GM12878 (cell line): ENCODE results near the gene SPATA2. TPM values are rescaled to one million over a fixed set of nuclear protein-coding genes. Genes with fewer than 3 reads are reported as not detected.

Experiments
- ATAC-seq: fragments of 200-7000 bp; cut with Tn5 transposase; 3 replicates; pipeline ENCODE4 v1.9.1; 2020; ENCODE audit warnings: mild to moderate bottlenecking, moderate library complexity
- BruUV-seq: library from RNA; stranded (reverse); fragments of 400-500 nt; replicated peaks from 2 replicates; lab custom pipeline; 2021; lab: Mats Ljungman, UMichigan
- CTCF ChIA-PET: fragments of 300-600 bp; sonication (Branson Sonifier 250); formaldehyde crosslinking; extraction: SDS; loops from one replicate; lab custom pipeline; 2021; ENCODE audit warnings: inconsistent platforms; lab: Yijun Ruan, JAX
- POLR2A ChIA-PET: fragments of 350-600 bp; formaldehyde crosslinking; extraction: SDS; loops from one replicate; lab custom pipeline; 2021; ENCODE audit warnings: inconsistent platforms; lab: Charles Lee
- RAD21 ChIA-PET: fragments of 300-600 bp; sonication (Branson Sonifier 250); formaldehyde crosslinking; loops from one replicate; lab custom pipeline; 2023; ENCODE audit warnings: antibody characterized with exemption; ENCODE audit not compliant: unreplicated experiment; lab: Charles Lee
- SMC1A ChIA-PET: fragments of 300-600 bp; sonication (Branson Sonifier 250); formaldehyde crosslinking; loops from one replicate; lab custom pipeline; 2023; ENCODE audit not compliant: unreplicated experiment, uncharacterized antibody; lab: Charles Lee
- DNase-seq: peaks from one replicate; pipeline ENCODE4 v3.0.0-alpha.2; 2011; ENCODE audit warnings: low read depth, low spot score
- FAIRE-seq: peaks from 3 replicates; lab custom pipeline; 2011; peaks lifted over from hg19 to GRCh38; lab: Jason Lieb, UNC
- H2AFZ ChIP-seq: 2 replicates; pipeline ENCODE4 v1.6.0; 2011; ENCODE audit warnings: low read depth, low read length, control low read depth; ENCODE audit not compliant: control insufficient read depth
- H3K27ac ChIP-seq: 2 replicates; pipeline ENCODE4 v1.5.1; 2011; ENCODE audit warnings: control low read depth; ENCODE audit not compliant: control insufficient read depth, insufficient read depth
- H3K27me3 ChIP-seq, 2 experiments: replicated peaks in 1 of 2; 2 replicates each; pipeline versions ENCODE4 v1.6.0 to v1.6.1; 2011; ENCODE audit warnings: low read length in 1 of 2; ENCODE audit not compliant: control insufficient read depth in 2 of 2, insufficient read depth in 2 of 2
- H3K36me3 ChIP-seq, 2 experiments: 2 replicates each; pipeline ENCODE4 v1.5.1; 2011; ENCODE audit warnings: low read length in 1 of 2; ENCODE audit not compliant: control insufficient read depth in 2 of 2, insufficient read depth in 2 of 2
- H3K4me1 ChIP-seq: 2 replicates; pipeline ENCODE4 v1.6.1; 2011; ENCODE audit warnings: mild to moderate bottlenecking, low read length, moderate library complexity, mixed read lengths; ENCODE audit not compliant: control insufficient read depth, insufficient read depth
- H3K4me2 ChIP-seq: 2 replicates; pipeline ENCODE4 v1.6.0; 2011; ENCODE audit warnings: control low read depth; ENCODE audit not compliant: control insufficient read depth, insufficient read depth
- H3K4me3 ChIP-seq: fragments of 200-600 bp; sonication (generic); 2 replicates; pipeline ENCODE4 v1.5.1; 2016
- H3K79me2 ChIP-seq: 2 replicates; pipeline ENCODE4 v1.6.0; 2011; ENCODE audit warnings: low read length; ENCODE audit not compliant: control insufficient read depth, insufficient read depth
- H3K9ac ChIP-seq: 2 replicates; pipeline ENCODE4 v1.8.0; 2011; ENCODE audit warnings: low read length, control low read depth, mixed read lengths; ENCODE audit not compliant: control insufficient read depth, insufficient read depth
- H3K9me3 ChIP-seq: replicated peaks from 3 replicates; pipeline ENCODE4 v1.5.1; 2011; ENCODE audit warnings: mild to moderate bottlenecking, low read length; ENCODE audit not compliant: control insufficient read depth, insufficient read depth
- H4K20me1 ChIP-seq: 2 replicates; pipeline ENCODE4 v1.6.0; 2011; ENCODE audit not compliant: control insufficient read depth, insufficient read depth
- BHLHE40 ChIP-seq, 2 experiments: fragments of 450-650 bp in 1 of 2; IDR thresholded peaks; 2 replicates each; pipeline ENCODE4 v1.6.1; 2011 to 2017; ENCODE audit warnings: low read depth in 2 of 2, borderline replicate concordance in 1 of 2, improper control_type of control experiment in 1 of 2, low read length in 1 of 2, mild to moderate bottlenecking in 1 of 2
- CHD4 ChIP-seq: fragments of 200-600 bp; sonication (generic); IDR thresholded peaks from 2 replicates; pipeline ENCODE4 v1.6.1; 2016; ENCODE audit warnings: mild to moderate bottlenecking
- SMAD5 ChIP-seq: IDR thresholded peaks from 2 replicates; pipeline ENCODE4 v1.6.1; 2016; ENCODE audit warnings: antibody characterized with exemption, low read depth
- WGBS: methylation state at CpG from one replicate; pipeline ENCODE4 v1.1.6; 2016; ENCODE audit warnings: low lambda C conversion rate; ENCODE audit not compliant: insufficient replicate concordance, insufficient coverage; ENCODE audit errors: missing lambda C conversion rate; 5-methylcytosine and 5-hydroxymethylcytosine counted together
- in situ Hi-C: fragments of 300-500 bp; cut with MboI; formaldehyde crosslinking; loops from 9 replicates; pipeline ENCODE4 v1.14.3; 2018; ENCODE audit warnings: mixed read lengths
- intact Hi-C: fragments of 100-400 bp; cut with micrococcal nuclease; formaldehyde crosslinking; loops from one replicate; pipeline ENCODE4 v1.14.2; 2022; ENCODE audit not compliant: unreplicated experiment
- polyA plus RNA-seq, 11 experiments: library from polyadenylated mRNA; depleted of rRNA in 4 of 11; unstranded in 6 of 11; stranded (reverse) in 5 of 11; fragments of >200 nt; fragmentation: Nextera tagmentation in 4 of 11; fragmentation: Illumina TruSeq in 1 of 11; extraction: Ambion mirVana in 4 of 11; extraction: Trizol in 1 of 11; gene quantifications; 1 replicate in 1 of 11; 2 replicates in 10 of 11; pipeline versions ENCODE4 v1.2.1 to v1.2.3, GENCODE V29; 2011 to 2016; ENCODE audit warnings: inconsistent platforms in 2 of 11, missing spikeins in 2 of 11, low read depth in 1 of 11
- total RNA-seq, 4 experiments: library from RNA; depleted of rRNA in 3 of 4; stranded (reverse); fragments of >200 nt in 3 of 4; fragmentation: Illumina TruSeq in 1 of 4; extraction: Trizol in 1 of 4; gene quantifications; 2 replicates each; pipeline versions ENCODE4 v1.2.1 to v1.2.3, GENCODE V29; 2013 to 2021

SPATA2 gene
- total and polyA plus RNA-seq, 10 of the 15 experiments (the other 5 are each of a cell fraction or from before 2014, with no cell fraction given), result 0.93 to 11.7 (median 5.6) TPM

DNA sequence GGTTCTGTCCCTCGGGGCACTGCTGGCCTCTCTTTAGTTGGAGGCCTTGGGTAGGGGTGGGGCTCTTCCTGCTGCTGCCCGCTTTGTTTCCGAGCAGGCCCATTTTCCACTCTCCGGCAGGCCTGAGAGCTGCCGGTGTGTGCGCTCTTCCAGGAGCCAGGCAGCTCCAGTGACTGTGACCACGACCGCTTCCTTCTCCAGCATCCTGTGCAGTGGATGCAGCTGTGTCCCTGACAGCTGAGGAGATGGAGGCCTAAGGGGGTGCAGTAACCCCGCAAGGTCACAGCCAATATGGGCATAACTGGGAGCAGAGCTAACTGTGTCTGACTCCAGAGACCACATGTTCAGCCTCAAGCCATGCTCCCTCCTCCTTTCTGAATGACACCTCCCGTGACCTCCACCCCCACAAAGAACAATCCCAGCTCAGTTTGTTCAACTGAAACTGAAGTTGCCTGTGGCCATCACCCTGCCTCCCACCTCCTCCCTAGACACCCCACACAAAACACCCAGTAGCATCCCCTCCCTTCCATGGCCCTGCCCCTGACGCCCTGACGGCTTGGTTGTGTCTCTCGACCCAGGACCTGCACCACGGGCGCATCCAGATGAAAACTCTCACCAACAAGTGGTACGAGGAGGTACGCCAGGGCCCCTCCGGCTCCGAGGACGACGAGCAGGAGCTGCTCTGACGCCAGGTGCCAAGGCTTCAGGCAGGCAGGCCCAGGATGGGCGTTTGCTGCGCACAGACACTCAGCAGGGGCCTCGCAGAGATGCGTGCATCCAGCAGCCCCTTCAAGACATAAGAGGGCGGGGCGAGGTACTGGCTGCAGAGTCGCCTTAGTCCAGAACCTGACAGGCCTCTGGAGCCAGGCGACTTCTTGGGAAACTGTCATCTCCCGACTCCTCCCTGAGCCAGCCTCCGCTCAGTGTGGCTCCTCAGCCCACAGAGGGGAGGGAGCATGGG lies 27.8 kb downstream of the SPATA2 start:
- ChIA-PET RAD21 (interaction anchor here (0.6 to 2.7 kb wide), 12 partner anchors 34 to 346 kb away, joined by 3 to 17 read pairs (median 4); no protein-coding TSS in a partner anchor), SMC1A (interaction anchor here (0.9 to 5.6 kb wide), 5 partner anchors 20 to 277 kb away, joined by 3 to 44 read pairs (median 4); no protein-coding TSS in a partner anchor), CTCF (interaction anchor here (0.7 to 3.4 kb wide), 24 partner anchors 9 to 351 kb away, joined by 3 to 21 read pairs (median 4); no protein-coding TSS in a partner anchor), POLR2A (interaction anchor here (1.4 kb wide), 1 partner anchor 48 kb away, joined by 4 read pairs; no protein-coding TSS in a partner anchor)
- Histone ChIP-seq H3K4me1 (peaks cover 4% of the 10 kb centered on the region), H3K4me2 (no peak overlapping the region), H3K36me3 (peaks cover 17 to 33% of the 10 kb centered on the region in 2 experiments), H4K20me1 (no peaks in the 10 kb centered on the region), H2AFZ (no peak overlapping the region), H3K4me3 (no peak overlapping the region), H3K27me3 (no peaks in the 10 kb centered on the region), H3K9ac (no peak overlapping the region), H3K27ac (no peak overlapping the region), H3K79me2 (no peaks in the 10 kb centered on the region), H3K9me3 (no peaks in the 10 kb centered on the region)
- in situ Hi-C loops, result no loop called here
- ATAC-seq (no peak), DNase-seq (no peak), FAIRE-seq (no peak)
- TF ChIP-seq SMAD5 (no peak), BHLHE40 (IDR thresholded peaks at IDR 0.05; ENCODE audit: borderline replicate concordance in 1 of 2, low read depth in 2 of 2, low read length in 1 of 2) (0 out of 4 replicates have a peak, but pooled peaks of 1 of the 2 experiments have one; percentile 5), CHD4 (no peak)
- 92% methylated on average over 32 of the region's 32 CpGs for WGBS
- BruUV-seq, result no TSS peak
- intact Hi-C loops, result loop anchor here (1.0 to 5.0 kb wide), 3 partner anchors 276 to 555 kb away; no protein-coding TSS in a partner anchor
